Endothelial cell of umbilical vein (primary cell): ENCODE data around the gene GRAMD4. TPM values are rescaled to one million over a fixed set of nuclear protein-coding genes. Genes with fewer than 3 reads are reported as not detected.

Experiments
- BruUV-seq: library from RNA; stranded (reverse); fragments of 400-500 nt; replicated peaks from 2 replicates; lab custom pipeline; 2021; lab: Mats Ljungman, UMichigan
- CTCF ChIA-PET: fragments of 300-600, 350-600 bp; sonication (Branson Sonifier 250); formaldehyde crosslinking; loops from one replicate; lab custom pipeline; 2021; ENCODE audit warnings: antibody characterized with exemption, inconsistent platforms; lab: Charles Lee
- POLR2A ChIA-PET: fragments of 300-600, 350-600 bp; sonication (Branson Sonifier 250); formaldehyde crosslinking; loops from one replicate; lab custom pipeline; 2021; ENCODE audit warnings: antibody characterized with exemption, inconsistent platforms; lab: Charles Lee
- DNase-seq: peaks from one replicate; pipeline ENCODE4 v3.0.0-alpha.2; 2011; ENCODE audit warnings: low read depth, low spot score
- FAIRE-seq: peaks from 2 replicates; lab custom pipeline; 2011; peaks lifted over from hg19 to GRCh38; lab: Jason Lieb, UNC
- H2AFZ ChIP-seq: 2 replicates; pipeline ENCODE4 v1.6.0; 2012; ENCODE audit warnings: low read depth, low read length, control low read depth, inconsistent platforms
- H3K27ac ChIP-seq: 2 replicates; pipeline ENCODE4 v1.5.1; 2011; ENCODE audit warnings: low read depth, mild to moderate bottlenecking, control low read depth, low read length, moderate library complexity; ENCODE audit not compliant: insufficient read depth
- H3K27me3 ChIP-seq, 2 experiments: 2 replicates each; pipeline versions ENCODE4 v1.6.0 to v1.6.1; 2011; ENCODE audit warnings: low read length in 2 of 2, mixed read lengths in 1 of 2; ENCODE audit not compliant: control insufficient read depth in 2 of 2, insufficient read depth in 2 of 2
- H3K36me3 ChIP-seq, 2 experiments: 2 replicates in 1 of 2; 3 replicates in 1 of 2; pipeline ENCODE4 v1.5.1; 2011; ENCODE audit warnings: low read length in 2 of 2, mild to moderate bottlenecking in 1 of 2, moderate library complexity in 1 of 2; ENCODE audit not compliant: control insufficient read depth in 2 of 2, insufficient read depth in 2 of 2; ENCODE audit errors: extremely low read depth in 1 of 2
- H3K4me1 ChIP-seq: 3 replicates; pipeline ENCODE4 v1.5.1; 2011; ENCODE audit warnings: mild to moderate bottlenecking, low read length; ENCODE audit not compliant: control insufficient read depth, insufficient read depth; ENCODE audit errors: extremely low read depth
- H3K4me2 ChIP-seq: 2 replicates; pipeline ENCODE4 v1.6.1; 2011; ENCODE audit warnings: low read length, control low read depth, mixed read lengths; ENCODE audit not compliant: insufficient read depth
- H3K4me3 ChIP-seq, 3 experiments: fragments of 200-600 bp in 1 of 3; sonication (generic), shearing (Covaris generic) in 1 of 3; replicated peaks in 1 of 3; 2 replicates each; pipeline ENCODE4 v1.5.1; 2011 to 2016; ENCODE audit warnings: control low read depth in 3 of 3, low read length in 3 of 3, mild to moderate bottlenecking in 2 of 3, inconsistent platforms in 1 of 3, low read depth in 1 of 3, moderate library complexity in 1 of 3; ENCODE audit not compliant: insufficient read depth in 1 of 3
- H3K79me2 ChIP-seq: 2 replicates; pipeline ENCODE4 v1.6.0; 2012; ENCODE audit warnings: low read length, inconsistent platforms; ENCODE audit not compliant: control insufficient read depth, insufficient read depth
- H3K9ac ChIP-seq: replicated peaks from 2 replicates; pipeline ENCODE3; 2011; ENCODE audit warnings: low read length, control low read depth; ENCODE audit not compliant: insufficient read depth; ENCODE audit errors: extremely low read depth
- H3K9me1 ChIP-seq: replicated peaks from 3 replicates; pipeline ENCODE4 v1.6.0; 2011; ENCODE audit warnings: mild to moderate bottlenecking, low read length; ENCODE audit not compliant: control insufficient read depth, insufficient read depth; ENCODE audit errors: extremely low read depth
- H3K9me3 ChIP-seq: replicated peaks from 2 replicates; pipeline ENCODE4 v1.5.1; 2012; ENCODE audit warnings: low read length, inconsistent platforms; ENCODE audit not compliant: control insufficient read depth, insufficient read depth
- H4K20me1 ChIP-seq: replicated peaks from 2 replicates; pipeline ENCODE3; 2011; ENCODE audit warnings: mild to moderate bottlenecking, low read length; ENCODE audit not compliant: control insufficient read depth, insufficient read depth; ENCODE audit errors: extremely low read depth
- EZH2 ChIP-seq: IDR thresholded peaks from 2 replicates; pipeline ENCODE4 v1.6.1; 2012; ENCODE audit warnings: borderline replicate concordance, low read depth, mild to moderate bottlenecking, moderate library complexity, low read length, inconsistent platforms; ENCODE audit not compliant: severe bottlenecking
- FOS ChIP-seq: IDR thresholded peaks from 2 replicates; pipeline ENCODE4 v1.6.1; 2011; ENCODE audit warnings: mild to moderate bottlenecking, low read length, moderate library complexity, borderline replicate concordance; ENCODE audit not compliant: insufficient read depth
- JUN ChIP-seq: IDR thresholded peaks from 2 replicates; pipeline ENCODE4 v1.6.1; 2011; ENCODE audit warnings: borderline replicate concordance, low read depth; ENCODE audit not compliant: insufficient read length, insufficient read depth
- MYC ChIP-seq: IDR thresholded peaks from one replicate; pipeline ENCODE4 v1.6.1; 2011; ENCODE audit warnings: mild to moderate bottlenecking, low read depth, low read length
- POLR2A ChIP-seq: IDR thresholded peaks from 2 replicates; pipeline ENCODE4 v1.6.1; 2012; ENCODE audit warnings: low read depth, mild to moderate bottlenecking, control low read depth, low read length
- POLR2AphosphoS5 ChIP-seq: IDR thresholded peaks from 2 replicates; pipeline ENCODE4 v1.6.1; 2012; ENCODE audit warnings: low read depth, mild to moderate bottlenecking, control low read depth, low read length, moderate library complexity; ENCODE audit not compliant: insufficient read depth
- dilution Hi-C: fragments of 300-500 bp; cut with MboI; formaldehyde crosslinking; loops from one replicate; pipeline ENCODE4 v1.15.0; 2019; ENCODE audit warnings: low sequenced_read_pairs; ENCODE audit not compliant: extremely low pct_ligation_motif_present
- intact Hi-C: fragments of 100-400 bp; cut with micrococcal nuclease; formaldehyde crosslinking; loops from one replicate; pipeline ENCODE4 v1.10.0; 2022
- polyA plus RNA-seq, 4 experiments: library from polyadenylated mRNA; depleted of rRNA in 3 of 4; stranded (reverse) in 3 of 4; unstranded in 1 of 4; fragments of >200 nt; gene quantifications; 2 replicates each; pipeline versions ENCODE4 v1.2.1 to v1.2.3, GENCODE V29; 2011 to 2012; ENCODE audit warnings: missing spikeins in 1 of 4
- total RNA-seq: library from RNA; stranded (reverse); gene quantifications from 2 replicates; pipeline ENCODE4 v1.2.3, GENCODE V29; 2021
- TF ChIP-seq, protein P1 (sequence below), 2 donors: IDR thresholded peaks; 1 replicate in 1 of 2; 2 replicates in 1 of 2; pipeline ENCODE4 v1.5.1; 2011; ENCODE audit warnings: low read length in 2 of 2, mild to moderate bottlenecking in 2 of 2, moderate library complexity in 2 of 2, control low read depth in 1 of 2, inconsistent platforms in 1 of 2, low read depth in 1 of 2; ENCODE audit not compliant: insufficient read depth in 1 of 2; ENCODE audit errors: extremely low read depth in 1 of 2

The GRAMD4 gene
- total and polyA plus RNA-seq, 2 donors (not counting 3 experiments of a cell fraction or from before 2014, with no cell fraction given), result 5.9 to 14.8 TPM

DNA sequence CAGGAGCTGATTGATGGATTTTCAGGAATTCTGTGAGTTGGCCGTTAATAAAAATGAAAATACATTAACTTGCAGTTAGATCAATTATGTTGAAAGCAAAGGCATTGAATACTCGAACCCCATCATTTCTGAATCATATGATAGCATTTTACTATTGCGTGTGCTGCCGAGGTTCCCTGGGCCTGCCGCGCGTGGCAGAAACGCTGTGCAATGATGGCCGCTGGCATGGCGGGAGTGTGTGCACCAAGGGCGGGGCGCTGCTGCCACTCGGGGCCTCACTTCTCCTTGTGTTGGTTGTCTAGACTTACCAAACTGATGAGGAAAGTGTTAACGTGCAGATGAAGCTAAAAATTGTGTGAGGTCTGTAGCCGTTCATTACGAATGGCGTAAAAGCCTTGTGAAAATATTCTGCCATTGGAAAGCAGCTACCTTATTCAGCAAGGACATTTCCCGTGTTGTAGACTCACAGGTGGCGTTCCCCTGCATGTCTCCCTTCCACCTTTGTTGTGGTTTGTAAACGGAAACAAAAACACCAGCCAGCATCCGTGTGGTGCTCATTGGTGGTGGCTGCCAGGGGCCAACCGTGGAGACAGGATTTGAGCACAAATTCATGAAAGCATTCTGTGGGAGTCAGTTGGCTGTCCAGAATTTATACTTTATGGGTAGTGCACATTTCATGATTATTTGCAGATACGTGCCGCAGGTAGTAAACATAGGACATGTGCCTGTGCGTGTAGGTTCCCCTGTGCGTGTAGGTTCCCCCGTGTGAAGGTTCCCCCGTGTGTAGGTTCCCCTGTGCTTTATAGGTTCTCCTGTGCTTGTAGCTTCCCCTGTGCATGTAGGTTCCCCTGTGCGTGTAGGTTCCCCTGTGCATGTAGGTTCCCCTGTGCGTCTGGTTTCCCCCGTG is 5.9 kb upstream of the GRAMD4 start:
- ChIA-PET CTCF (no interaction called here), POLR2A (no interaction called here)
- no TSS peak for BruUV-seq
- Histone ChIP-seq H3K9me1 (no peaks in the 10 kb centered on the region), H3K79me2 (no peaks in the 10 kb centered on the region), H3K36me3 (no peaks in the 10 kb centered on the region), H3K27ac (no peak overlapping the region), H3K4me1 (peaks cover 9% of the 10 kb centered on the region), H3K9ac (no peak overlapping the region), H2AFZ (no peak overlapping the region), H3K9me3 (no peaks in the 10 kb centered on the region), H4K20me1 (no peaks in the 10 kb centered on the region), H3K4me2 (no peak overlapping the region), H3K4me3 (no peak overlapping the region), H3K27me3 (no peaks in the 10 kb centered on the region)
- no peak for FAIRE-seq
- intact Hi-C loops, result no loop called here
- no peak for DNase-seq
- dilution Hi-C loops, result no loop called here
- TF ChIP-seq MYC, result no peak
- no peak for TF ChIP-seq EZH2
- TF ChIP-seq JUN, result no peak
- TF ChIP-seq POLR2AphosphoS5, result no peak
- TF ChIP-seq POLR2A, result no peak
- TF ChIP-seq FOS, result no peak
- TF ChIP-seq, protein P1, sequence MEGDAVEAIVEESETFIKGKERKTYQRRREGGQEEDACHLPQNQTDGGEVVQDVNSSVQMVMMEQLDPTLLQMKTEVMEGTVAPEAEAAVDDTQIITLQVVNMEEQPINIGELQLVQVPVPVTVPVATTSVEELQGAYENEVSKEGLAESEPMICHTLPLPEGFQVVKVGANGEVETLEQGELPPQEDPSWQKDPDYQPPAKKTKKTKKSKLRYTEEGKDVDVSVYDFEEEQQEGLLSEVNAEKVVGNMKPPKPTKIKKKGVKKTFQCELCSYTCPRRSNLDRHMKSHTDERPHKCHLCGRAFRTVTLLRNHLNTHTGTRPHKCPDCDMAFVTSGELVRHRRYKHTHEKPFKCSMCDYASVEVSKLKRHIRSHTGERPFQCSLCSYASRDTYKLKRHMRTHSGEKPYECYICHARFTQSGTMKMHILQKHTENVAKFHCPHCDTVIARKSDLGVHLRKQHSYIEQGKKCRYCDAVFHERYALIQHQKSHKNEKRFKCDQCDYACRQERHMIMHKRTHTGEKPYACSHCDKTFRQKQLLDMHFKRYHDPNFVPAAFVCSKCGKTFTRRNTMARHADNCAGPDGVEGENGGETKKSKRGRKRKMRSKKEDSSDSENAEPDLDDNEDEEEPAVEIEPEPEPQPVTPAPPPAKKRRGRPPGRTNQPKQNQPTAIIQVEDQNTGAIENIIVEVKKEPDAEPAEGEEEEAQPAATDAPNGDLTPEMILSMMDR (IDR thresholded peaks at IDR 0.05; ENCODE audit: extremely low read depth in 1 of 2, insufficient read depth in 1 of 2, low read depth in 1 of 2, low read length in 2 of 2), result no peak
